AG04450 (cell line): Measurements from ENCODE around the gene OPCML. TPM values are rescaled to one million over a fixed set of nuclear protein-coding genes. Genes with fewer than 3 reads are reported as not detected.
A peak's percentile ranks its signal among the peaks of the same experiment; 100 is the strongest.

ENCODE experiments used
- CTCF ChIA-PET: fragments of 300-600, 350-600 bp; formaldehyde crosslinking; extraction: SDS; loops from one replicate; lab custom pipeline; 2022; ENCODE audit warnings: antibody characterized with exemption, inconsistent platforms; lab: Charles Lee
- POLR2A ChIA-PET: fragments of 350-600 bp; formaldehyde crosslinking; extraction: SDS; loops from one replicate; lab custom pipeline; 2021; ENCODE audit warnings: antibody characterized with exemption, inconsistent platforms; lab: Yijun Ruan, JAX
- DNase-seq: peaks from one replicate; pipeline ENCODE4 v3.0.0-alpha.2; 2011; ENCODE audit warnings: low read depth, low spot score
- H3K27ac ChIP-seq: one replicate; pipeline ENCODE4 v1.5.1; 2012; ENCODE audit warnings: low read depth, low read length, control low read depth
- H3K27me3 ChIP-seq: one replicate; pipeline ENCODE4 v1.6.0; 2012; ENCODE audit warnings: low read length; ENCODE audit not compliant: control insufficient read depth, insufficient read depth
- H3K4me3 ChIP-seq: 2 replicates; pipeline ENCODE4 v1.5.1; 2011; ENCODE audit warnings: mild to moderate bottlenecking, low read depth, low read length, control low read depth
- H3K9me3 ChIP-seq: 2 replicates; pipeline ENCODE4 v1.5.1; 2012; ENCODE audit warnings: low read length; ENCODE audit not compliant: control insufficient read depth, insufficient read depth
- polyA plus RNA-seq: library from polyadenylated mRNA; depleted of rRNA; stranded (reverse); fragments of >200 nt; gene quantifications from 2 replicates; pipeline ENCODE4 v1.2.3, GENCODE V29; 2011
- TF ChIP-seq, protein P1 (sequence below): IDR thresholded peaks from 2 replicates; pipeline ENCODE4 v1.5.1; 2011; ENCODE audit warnings: low read depth, low read length, control low read depth, inconsistent platforms

OPCML gene
- polyA plus RNA-seq, 1 experiment = 1.1 TPM

DNA sequence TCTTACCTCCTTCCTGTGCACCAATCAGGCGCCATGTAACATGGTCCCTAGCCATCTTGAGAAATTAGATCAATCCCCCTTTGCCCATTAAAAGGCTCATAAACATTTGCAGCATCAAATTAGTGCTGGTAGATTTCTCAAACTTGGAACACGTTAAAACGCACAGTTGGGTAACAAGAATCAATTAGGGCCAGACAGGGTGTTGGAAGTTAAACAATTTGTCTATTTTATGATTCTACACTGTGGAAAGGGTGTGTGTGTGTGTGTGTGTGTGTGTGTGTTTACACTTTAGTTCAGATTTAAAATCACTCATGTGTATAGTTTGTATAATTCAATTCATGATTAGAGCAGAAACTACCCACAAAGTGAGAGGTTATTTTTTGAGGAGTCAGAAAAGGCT lies 682.0 kb downstream of the OPCML start:
- H3K4me3 ChIP-seq = no peak overlapping the region
- H3K9me3 ChIP-seq = no peaks in the 10 kb centered on the region; the same call in 1 of the 2 replicates
- POLR2A ChIA-PET = no interaction called here
- no peaks in the 10 kb centered on the region for H3K27me3 ChIP-seq
- CTCF ChIA-PET = no interaction called here
- TF ChIP-seq, protein P1, sequence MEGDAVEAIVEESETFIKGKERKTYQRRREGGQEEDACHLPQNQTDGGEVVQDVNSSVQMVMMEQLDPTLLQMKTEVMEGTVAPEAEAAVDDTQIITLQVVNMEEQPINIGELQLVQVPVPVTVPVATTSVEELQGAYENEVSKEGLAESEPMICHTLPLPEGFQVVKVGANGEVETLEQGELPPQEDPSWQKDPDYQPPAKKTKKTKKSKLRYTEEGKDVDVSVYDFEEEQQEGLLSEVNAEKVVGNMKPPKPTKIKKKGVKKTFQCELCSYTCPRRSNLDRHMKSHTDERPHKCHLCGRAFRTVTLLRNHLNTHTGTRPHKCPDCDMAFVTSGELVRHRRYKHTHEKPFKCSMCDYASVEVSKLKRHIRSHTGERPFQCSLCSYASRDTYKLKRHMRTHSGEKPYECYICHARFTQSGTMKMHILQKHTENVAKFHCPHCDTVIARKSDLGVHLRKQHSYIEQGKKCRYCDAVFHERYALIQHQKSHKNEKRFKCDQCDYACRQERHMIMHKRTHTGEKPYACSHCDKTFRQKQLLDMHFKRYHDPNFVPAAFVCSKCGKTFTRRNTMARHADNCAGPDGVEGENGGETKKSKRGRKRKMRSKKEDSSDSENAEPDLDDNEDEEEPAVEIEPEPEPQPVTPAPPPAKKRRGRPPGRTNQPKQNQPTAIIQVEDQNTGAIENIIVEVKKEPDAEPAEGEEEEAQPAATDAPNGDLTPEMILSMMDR = no peak
- no peak overlapping the region for H3K27ac ChIP-seq
- no peak for DNase-seq

DNA sequence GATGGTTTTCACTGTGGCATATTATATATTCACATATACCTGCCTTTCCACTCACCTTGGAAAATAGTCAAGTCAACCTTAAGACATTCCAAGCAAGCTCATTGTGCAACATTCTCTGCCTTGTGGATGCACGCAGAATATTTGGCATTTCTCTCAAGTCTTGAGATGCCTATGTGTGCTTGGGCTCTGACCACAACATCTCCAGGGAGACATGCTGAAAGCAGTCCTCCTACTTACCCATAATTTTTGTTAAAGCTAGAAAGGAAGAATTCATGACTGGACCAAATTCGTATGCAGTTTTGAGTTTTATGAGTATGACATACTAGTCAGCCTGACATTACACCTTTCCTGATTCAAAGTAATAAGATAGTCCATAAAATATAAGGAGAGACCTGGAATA lies 684.0 kb downstream of the OPCML start:
- TF ChIP-seq, protein P1 = no peak
- POLR2A ChIA-PET = no interaction called here
- no peak for DNase-seq
- Histone ChIP-seq H3K9me3 (no peaks in the 10 kb centered on the region), H3K27ac (no peak overlapping the region), H3K4me3 (no peak overlapping the region), H3K27me3 (no peaks in the 10 kb centered on the region)
- CTCF ChIA-PET = interaction anchor here (1.2 kb wide), 1 partner anchor 92 kb away, joined by 3 read pairs; no protein-coding TSS in a partner anchor

DNA sequence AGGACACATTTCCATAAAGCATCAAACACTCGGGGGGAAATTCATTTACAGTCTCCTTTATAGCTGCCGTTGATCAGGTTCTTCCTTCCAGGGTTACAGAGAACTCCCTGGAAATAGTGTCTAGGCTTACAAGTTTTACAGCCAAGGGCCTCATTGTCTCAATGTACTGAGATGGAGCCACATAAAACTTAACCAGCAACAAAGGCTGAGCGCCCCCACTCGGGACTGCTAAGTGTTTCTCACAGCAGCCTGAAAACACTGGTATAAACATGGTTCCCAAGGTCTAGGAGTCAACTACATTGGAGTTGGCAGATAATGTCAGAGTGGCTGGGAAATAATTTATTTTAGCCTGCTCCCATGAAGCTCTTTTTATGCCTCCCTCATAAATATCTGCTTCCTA lies 686.2 kb downstream of the OPCML start:
- TF ChIP-seq, protein P1 = no peak
- no peaks in the 10 kb centered on the region for H3K9me3 ChIP-seq
- ChIA-PET POLR2A (no interaction called here), CTCF (interaction anchor here (0.6 to 2.7 kb wide), 2 partner anchors 95 to 1090 kb away, joined by 4 to 15 read pairs; no protein-coding TSS in a partner anchor)
- H3K27me3 ChIP-seq = no peaks in the 10 kb centered on the region
- DNase-seq = no peak
- H3K27ac ChIP-seq = no peak overlapping the region
- no peak overlapping the region for H3K4me3 ChIP-seq

DNA sequence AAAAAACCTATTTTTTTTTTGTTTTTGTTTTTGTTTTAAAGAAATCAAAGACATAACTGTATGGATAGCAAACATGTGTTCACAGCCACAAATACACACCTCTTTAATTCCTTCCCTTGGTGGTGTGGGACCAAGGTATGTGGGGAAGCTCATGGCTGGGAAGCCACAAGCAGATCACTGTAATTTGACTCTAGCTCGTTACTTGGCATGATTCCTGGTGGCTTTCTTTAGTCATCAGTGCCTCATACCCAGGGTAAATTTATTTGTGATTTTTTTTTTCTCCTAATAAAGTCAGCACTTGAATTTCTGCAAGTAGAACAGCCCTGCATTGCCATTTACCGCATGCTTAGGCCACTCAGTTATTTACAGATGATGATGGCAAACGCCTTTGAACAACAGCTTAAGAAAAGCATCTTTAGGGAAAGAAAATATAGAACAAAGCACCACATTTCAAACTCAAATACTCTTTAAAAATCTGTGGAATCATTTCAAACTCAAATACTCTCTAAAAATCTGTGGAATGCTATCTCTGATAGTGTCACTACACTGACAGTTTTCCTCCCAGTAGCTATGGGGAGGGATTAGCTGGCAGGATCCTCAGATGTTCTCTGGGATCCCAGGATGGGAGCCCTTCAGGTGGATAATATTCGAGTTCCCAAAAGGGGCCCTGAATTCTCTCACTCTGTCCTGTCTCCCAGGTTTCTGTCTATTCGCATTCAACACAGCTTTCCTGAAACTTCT lies 687.2 kb downstream of the OPCML start:
- ChIA-PET CTCF (interaction anchor here (0.6 to 2.7 kb wide), 5 partner anchors 13 to 335 kb away, joined by 3 to 15 read pairs (median 5); no protein-coding TSS in a partner anchor), POLR2A (interaction anchor here (0.7 to 1.6 kb wide), 2 partner anchors 29 to 309 kb away, joined by 4 to 7 read pairs; no protein-coding TSS in a partner anchor)
- no peak overlapping the region for H3K27ac ChIP-seq
- H3K9me3 ChIP-seq = no peaks in the 10 kb centered on the region; the same call in 1 of the 2 replicates
- H3K4me3 ChIP-seq = no peak overlapping the region
- TF ChIP-seq, protein P1 = no peak
- DNase-seq = peak; percentile 77
- H3K27me3 ChIP-seq = no peaks in the 10 kb centered on the region

DNA sequence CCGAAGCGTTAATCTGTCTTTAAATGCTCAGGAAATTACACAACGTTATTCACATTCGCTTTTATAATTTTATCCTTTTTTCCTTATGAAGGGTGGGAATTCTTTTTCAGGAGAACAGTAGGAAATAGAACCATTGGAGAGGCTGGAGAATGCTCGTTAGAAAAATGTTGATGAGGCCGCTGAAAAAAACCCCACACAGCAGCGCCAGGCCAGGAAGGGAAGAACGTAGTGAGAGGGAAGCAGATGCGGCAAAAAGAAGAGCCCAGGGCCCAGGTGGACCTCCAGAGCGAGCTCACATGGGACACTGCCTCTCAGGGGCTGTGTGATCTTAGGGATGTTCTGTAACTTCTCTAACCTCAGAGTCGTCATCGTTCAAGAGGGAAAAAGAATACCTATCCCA lies 691.6 kb downstream of the OPCML start:
- TF ChIP-seq, protein P1 = no peak
- Histone ChIP-seq H3K27me3 (no peaks in the 10 kb centered on the region), H3K27ac (no peak overlapping the region), H3K4me3 (no peak overlapping the region), H3K9me3 (no peaks in the 10 kb centered on the region; the same call in 1 of the 2 replicates)
- CTCF ChIA-PET = no interaction called here
- no peak for DNase-seq
- POLR2A ChIA-PET = no interaction called here
